Chondrocyte (in vitro differentiated cells): Measurements from ENCODE around the gene CPNE7. TPM values are rescaled to one million over a fixed set of nuclear protein-coding genes. Genes with fewer than 3 reads are reported as not detected.

Experiments used
- DNase-seq: peaks from one replicate; pipeline ENCODE4 v3.0.0; 2021; ENCODE audit warnings: mixed read lengths, low spot score
- H3K27ac Mint-ChIP-seq: one replicate; pipeline ENCODE4 v1.8.0; 2021; ENCODE audit warnings: mild to moderate bottlenecking, moderate library complexity, mixed read lengths; ENCODE audit not compliant: unreplicated experiment
- H3K27me3 Mint-ChIP-seq: 2 replicates; pipeline ENCODE4 v1.8.0; 2021; ENCODE audit warnings: low read depth, mixed read lengths
- H3K36me3 Mint-ChIP-seq: 2 replicates; pipeline ENCODE4 v1.8.0; 2021; ENCODE audit warnings: low read depth, mixed read lengths
- H3K4me1 Mint-ChIP-seq: 2 replicates; pipeline ENCODE4 v1.8.0; 2021; ENCODE audit warnings: low read depth, mild to moderate bottlenecking, mixed read lengths
- H3K4me3 Mint-ChIP-seq: one replicate; pipeline ENCODE4 v1.8.0; 2021; ENCODE audit warnings: mild to moderate bottlenecking, moderate library complexity, mixed read lengths; ENCODE audit not compliant: unreplicated experiment
- H3K9me3 Mint-ChIP-seq: 2 replicates; pipeline ENCODE4 v1.8.0; 2021; ENCODE audit warnings: low read depth, mixed read lengths
- CTCF ChIP-seq: fragments of 200-600 bp; sonication (generic); IDR thresholded peaks from 2 replicates; pipeline ENCODE4 v1.5.0; 2021; ENCODE audit warnings: antibody characterized with exemption, mild to moderate bottlenecking, moderate library complexity
- total RNA-seq: library from RNA; stranded (reverse); gene quantifications from 3 replicates; pipeline ENCODE4 v1.2.1, GENCODE V29; 2021

CPNE7 gene
- total RNA-seq, 1 donor from 2014 or later, result 15.5 TPM

GRCh38 chr16:89619840-89620239 lies 44.3 kb downstream of the CPNE7 start:
- no peaks in the 10 kb centered on the region for H3K36me3 Mint-ChIP-seq

GRCh38 chr16:89620406-89620841 lies 44.9 kb downstream of the CPNE7 start:
- peaks cover 7% of the 10 kb centered on the region for H3K4me1 Mint-ChIP-seq
- H3K36me3 Mint-ChIP-seq, result no peaks in the 10 kb centered on the region

More at GRCh38 chr16:89619840-89620239, 44.3 kb downstream of the CPNE7 start:
- peaks cover 7% of the 10 kb centered on the region for H3K4me1 Mint-ChIP-seq
- H3K9me3 Mint-ChIP-seq, result no peaks in the 10 kb centered on the region
- H3K27me3 Mint-ChIP-seq, result peaks cover 11% of the 10 kb centered on the region
- no peak for DNase-seq
- H3K27ac Mint-ChIP-seq, result no peak overlapping the region
- no peak for TF ChIP-seq CTCF
- H3K4me3 Mint-ChIP-seq, result no peak overlapping the region

GRCh38 chr16:89621136-89621697 lies 45.7 kb downstream of the CPNE7 start:
- Mint-ChIP-seq H3K9me3 (no peaks in the 10 kb centered on the region), H3K4me1 (peaks cover 7% of the 10 kb centered on the region), H3K27ac (no peak overlapping the region), H3K4me3 (no peak overlapping the region), H3K27me3 (peaks cover 16% of the 10 kb centered on the region), H3K36me3 (no peaks in the 10 kb centered on the region)
- no peak for TF ChIP-seq CTCF
- DNase-seq, result no peak

More at GRCh38 chr16:89620406-89620841, 44.9 kb downstream of the CPNE7 start:
- Mint-ChIP-seq H3K27me3 (peaks cover 16% of the 10 kb centered on the region), H3K9me3 (no peaks in the 10 kb centered on the region), H3K4me3 (no peak overlapping the region), H3K27ac (no peak overlapping the region)
- no peak for DNase-seq
- no peak for TF ChIP-seq CTCF

GRCh38 chr16:89621698-89622409 lies 46.3 kb downstream of the CPNE7 start:
- no peak for TF ChIP-seq CTCF
- DNase-seq, result no peak
- Mint-ChIP-seq H3K4me3 (no peak overlapping the region), H3K9me3 (no peaks in the 10 kb centered on the region), H3K27me3 (peaks cover 16% of the 10 kb centered on the region), H3K36me3 (no peaks in the 10 kb centered on the region), H3K4me1 (peaks cover 7% of the 10 kb centered on the region), H3K27ac (no peak overlapping the region)

DNA sequence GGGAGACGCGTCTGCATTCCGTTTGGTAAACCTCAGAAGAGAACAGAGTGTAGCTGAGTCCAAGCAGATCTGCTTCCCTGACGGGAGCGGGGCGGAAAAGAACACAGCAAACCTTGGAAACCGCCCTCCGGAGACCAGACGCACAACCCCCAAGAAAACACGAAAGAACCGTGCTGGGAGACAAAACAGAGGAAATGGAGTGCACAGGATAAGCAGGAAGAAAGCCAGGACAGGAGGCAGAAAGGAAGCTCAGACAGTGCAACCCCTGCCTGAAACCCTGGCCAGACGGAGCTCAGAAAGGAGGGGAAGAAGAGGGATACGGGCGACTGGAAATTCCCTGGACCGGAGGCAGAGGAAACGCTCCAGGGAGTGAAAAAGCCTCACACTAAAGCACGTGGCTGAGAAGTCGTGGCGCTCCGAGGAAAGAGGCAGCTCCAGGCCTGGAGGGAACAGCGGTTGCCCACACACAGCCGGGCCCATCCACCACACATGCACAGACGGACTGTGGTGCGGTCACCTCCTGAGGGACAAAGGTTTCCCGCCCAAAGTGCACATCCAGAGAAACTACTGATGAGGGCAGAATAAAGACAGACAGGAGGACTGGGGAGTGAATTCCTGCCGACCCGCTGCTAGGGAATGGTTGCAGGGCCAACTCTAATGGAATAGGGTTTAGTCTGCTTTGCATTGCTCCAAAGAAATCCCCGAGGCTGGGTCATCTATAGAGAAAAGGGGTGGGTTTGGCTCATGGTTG lies 48.1 kb downstream of the CPNE7 start:
- no peak for TF ChIP-seq CTCF
- Mint-ChIP-seq H3K4me1 (peaks cover 7% of the 10 kb centered on the region), H3K9me3 (no peaks in the 10 kb centered on the region), H3K36me3 (no peaks in the 10 kb centered on the region), H3K4me3 (no peak overlapping the region), H3K27ac (no peak overlapping the region), H3K27me3 (peaks cover 16% of the 10 kb centered on the region)
- DNase-seq, result no peak
